Stimulated activated CD8-positive, alpha-beta memory T cell treated with anti-CD3 and anti-CD28 coated beads, Interleukin-7, amount 100 ng/mL, for 48 hours (primary cell): ENCODE results near the gene PUM1.
"Not testable (repeated sequence)": the region's sequence is repeated elsewhere in the genome, so short reads cannot be mapped to it uniquely, and the experiment has no call there.

Source experiments
- DNase-seq, 2 donors: peaks; one replicate each; pipeline ENCODE4 v3.0.0-alpha.2; 2020; ENCODE audit warnings: low read depth in 1 of 2; ENCODE audit errors: extremely low read depth in 1 of 2

PUM1 gene

DNA sequence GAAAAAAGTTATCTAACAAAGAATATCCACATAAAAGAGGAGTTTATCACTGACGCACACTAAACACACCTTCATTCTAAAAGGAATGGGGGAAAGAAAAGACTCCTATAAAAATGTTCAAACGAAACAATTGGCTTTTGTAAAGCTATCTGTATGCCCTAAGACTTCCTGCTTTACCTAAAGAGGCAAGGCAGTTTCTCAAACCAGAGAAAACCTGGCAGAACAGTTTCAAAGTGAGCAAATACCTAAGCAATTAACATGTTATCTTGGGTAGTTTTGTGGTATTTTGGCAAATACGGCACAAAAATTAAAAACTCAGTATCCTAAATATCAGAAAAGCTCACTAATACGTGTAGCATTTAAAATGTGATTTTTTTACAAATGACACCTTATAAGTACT, 1.9 kb downstream of the PUM1 start:
- no peak for DNase-seq

DNA sequence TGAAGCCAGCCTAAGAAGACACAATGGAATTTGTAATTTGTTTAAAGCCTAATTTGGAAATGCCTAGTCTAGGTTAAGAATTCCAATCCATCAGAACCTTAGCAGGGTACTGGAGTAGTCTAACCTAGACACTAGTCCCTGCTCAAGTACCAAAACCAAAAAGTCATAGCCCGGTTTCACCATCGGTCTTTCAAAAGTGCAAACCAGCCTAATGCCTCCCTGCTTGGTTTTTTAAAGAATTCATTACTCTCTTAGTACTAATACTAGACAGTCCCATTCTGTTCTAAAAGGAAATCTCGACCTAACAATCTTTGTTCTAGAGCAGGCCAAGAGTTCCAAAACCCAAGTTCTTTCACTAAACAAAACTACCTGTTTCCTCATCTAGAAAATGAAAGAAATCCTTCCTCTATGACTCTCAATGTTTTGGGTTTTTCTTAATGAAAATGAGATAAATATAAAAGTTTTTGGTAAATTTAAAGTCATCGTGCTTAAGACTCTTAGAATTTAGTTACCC, 2.6 kb downstream of the PUM1 start:
- DNase-seq = no peak

DNA sequence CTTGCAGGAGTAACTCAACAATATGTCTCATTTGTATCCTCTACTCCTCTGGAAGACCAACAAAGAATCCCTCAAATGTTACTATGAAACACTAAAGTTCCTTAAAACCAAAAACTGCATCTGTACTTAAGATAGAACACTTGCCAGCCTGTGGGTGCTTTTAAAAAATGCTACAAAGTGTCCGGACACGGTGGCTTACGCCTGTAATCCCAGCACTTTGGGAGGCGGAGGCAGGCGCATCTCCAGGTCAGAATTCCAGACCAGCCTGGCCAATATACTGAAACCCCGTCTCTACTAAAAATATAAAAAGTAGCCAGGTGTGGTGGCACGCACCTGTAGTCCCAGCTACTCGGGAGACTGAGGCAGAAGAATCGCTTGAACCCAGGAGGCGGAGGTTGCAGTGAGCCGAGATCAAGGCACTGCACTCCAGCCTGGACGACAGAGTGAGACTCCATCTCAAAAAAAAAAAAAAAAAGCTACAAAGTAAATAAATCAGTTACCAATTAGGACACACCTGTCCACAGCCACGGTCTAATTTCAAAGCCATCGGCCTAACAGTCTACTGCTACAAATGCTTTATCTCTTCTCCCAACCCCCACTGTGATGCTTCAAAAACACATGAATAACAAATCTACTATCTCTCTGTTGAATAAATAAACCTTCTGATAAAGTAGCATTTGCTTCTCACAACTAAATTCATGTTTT, 3.2 kb downstream of the PUM1 start:
- DNase-seq = not testable (repeated sequence)

DNA sequence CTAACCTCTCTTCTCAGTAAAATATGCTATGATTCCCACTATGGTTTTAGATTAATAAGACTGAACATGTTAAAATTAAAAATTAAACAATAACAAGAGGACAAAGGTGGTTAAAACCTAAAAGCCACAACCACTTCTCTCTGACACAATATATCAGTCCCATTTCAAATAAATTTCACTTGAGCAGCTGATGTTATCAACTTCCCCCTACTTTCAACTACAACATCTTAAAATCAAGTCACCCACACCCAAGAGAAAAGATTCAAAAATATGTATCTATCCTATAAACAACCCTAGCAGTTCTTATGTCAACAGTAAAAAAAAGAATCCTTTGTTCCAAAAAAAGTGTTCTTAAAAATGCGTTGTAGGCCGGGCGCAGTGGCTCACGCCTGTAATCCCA, 7.5 kb downstream of the PUM1 start:
- DNase-seq = no peak

DNA sequence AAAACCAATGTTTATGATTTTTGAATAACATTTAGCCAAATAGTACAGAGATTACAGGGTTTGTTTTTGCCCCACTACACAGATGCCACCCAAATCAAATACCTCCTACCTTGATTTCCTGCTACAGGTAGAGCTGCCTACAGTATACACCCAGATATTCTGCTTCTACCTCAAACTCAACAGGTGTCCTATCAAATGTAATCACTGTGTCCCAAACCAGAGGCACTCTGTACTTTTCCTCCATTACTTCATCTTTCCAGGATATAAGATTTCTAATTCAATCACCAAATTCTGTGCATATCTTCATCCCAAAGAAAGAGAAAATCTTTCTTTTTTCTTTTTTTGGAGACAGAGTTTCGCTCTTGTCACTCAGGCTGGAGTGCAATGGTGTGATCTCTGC, 9.6 kb downstream of the PUM1 start:
- no peak for DNase-seq

DNA sequence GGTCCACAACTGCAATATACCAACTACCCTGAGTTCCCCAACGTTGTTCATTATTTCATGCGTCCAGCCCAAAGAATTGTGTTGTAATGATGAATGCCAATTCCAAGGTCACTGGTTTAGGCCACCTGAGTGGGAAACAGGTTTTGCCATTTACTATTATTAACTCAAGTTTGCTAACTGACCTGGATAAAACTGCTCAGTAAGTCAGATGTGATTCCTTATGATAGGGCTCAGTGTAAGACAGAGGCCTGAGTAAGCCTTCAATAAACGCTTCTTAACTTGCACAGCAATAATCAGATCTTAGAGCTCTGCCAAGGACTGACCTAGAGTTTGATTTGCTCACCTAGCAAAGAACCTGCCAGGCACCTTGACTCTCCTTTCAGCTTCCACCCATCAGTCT, 10.0 kb downstream of the PUM1 start:
- no peak for DNase-seq

DNA sequence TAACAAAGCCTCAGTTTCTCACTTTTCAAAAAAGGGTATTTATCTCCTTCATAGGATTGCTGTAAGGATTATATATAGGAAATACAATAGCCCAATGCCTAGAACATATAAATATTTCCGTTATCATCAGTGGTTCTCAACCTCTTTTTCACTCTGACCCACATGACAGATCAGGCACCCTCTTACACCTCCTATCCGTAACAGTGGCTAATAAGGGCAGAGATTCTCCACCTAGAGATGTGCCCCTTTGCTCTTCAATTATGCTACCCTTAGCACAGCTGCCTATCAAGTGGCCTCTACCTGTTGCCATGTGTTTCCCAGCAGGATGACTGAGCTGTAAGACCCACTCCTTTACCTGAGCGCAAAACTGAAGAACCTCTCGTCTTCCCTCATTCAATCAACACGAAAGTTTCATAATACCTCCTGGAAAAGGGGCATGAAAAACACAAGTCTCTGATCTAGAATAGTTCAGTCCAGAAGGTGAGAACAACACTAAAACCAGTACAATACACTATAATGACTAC, 10.5 kb downstream of the PUM1 start:
- no peak for DNase-seq

DNA sequence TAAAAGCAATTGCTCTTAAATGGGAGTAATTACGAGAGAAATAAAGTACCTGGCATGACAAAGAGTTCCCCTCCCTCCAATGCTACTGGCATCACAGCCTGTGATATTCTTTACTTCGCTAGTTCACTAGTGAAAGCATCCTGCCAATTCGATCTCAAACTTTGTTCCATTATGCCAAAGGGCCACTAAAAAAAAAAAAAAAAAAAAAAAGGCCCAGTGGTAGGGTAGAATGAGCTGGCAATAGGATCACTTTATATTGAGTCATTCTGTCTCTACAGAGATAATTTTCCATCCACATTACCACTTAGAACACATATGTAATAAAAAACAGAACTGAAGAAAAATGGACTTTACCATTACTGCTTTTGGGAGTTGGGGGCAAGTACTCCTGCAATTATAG, 11.2 kb downstream of the PUM1 start:
- DNase-seq = no peak

DNA sequence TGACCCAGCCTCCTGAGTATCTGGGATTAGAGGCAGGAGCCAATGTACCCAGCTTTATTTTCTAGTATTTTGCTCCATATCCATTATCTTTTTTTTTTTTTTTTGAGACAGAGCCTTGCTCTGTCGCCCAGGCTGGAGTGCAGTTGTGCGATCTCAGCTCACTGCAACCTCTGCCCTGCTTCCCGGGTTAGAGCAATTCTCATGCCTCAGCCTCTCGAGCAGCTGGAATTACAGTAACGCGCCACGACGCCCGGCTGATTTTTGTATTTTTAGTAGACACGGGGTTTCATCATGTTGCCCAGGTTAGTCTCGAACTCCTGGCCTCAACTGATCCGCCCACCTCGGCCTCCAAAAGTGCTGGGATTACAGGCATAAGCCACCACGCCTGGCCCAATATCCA, 12.9 kb downstream of the PUM1 start:
- not testable (repeated sequence) for DNase-seq

DNA sequence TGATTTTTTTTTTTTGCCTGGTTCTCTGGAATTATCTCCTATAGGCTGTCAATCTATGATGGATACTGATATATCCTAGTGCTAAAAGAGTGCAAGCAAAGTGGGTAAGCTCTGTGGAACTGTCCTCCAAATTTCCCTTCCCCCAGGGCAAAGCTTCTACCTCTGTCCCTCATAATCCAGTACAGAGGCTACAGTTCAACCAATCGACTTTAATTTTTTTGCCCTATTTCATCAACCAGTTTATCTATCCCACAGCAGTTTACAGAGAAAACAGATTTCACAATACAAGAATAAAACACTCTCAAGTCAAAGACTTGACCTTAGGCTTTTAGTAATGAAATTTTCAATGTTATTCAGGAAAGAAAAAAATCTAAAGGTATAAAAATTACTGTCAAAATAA, 13.9 kb downstream of the PUM1 start:
- DNase-seq = no peak

DNA sequence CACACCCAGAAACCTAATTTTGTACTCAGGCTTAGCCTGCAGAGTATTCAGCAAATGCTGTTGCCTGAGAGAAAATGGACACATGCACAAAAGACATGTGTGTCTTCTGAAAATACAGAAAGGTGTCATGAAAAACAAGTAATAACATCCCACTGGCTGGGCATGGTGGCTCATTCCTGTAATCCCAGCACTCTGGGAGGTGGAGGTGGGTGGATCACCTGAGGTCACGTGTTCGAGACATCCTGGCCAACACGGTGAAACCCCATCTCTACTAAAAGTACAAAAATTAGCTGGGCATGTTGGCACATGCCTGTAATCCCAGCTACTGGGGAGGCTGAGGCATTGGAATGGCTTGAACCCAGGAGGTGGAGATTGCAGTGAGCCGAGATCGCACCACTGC, 18.0 kb downstream of the PUM1 start:
- not testable (repeated sequence) for DNase-seq

DNA sequence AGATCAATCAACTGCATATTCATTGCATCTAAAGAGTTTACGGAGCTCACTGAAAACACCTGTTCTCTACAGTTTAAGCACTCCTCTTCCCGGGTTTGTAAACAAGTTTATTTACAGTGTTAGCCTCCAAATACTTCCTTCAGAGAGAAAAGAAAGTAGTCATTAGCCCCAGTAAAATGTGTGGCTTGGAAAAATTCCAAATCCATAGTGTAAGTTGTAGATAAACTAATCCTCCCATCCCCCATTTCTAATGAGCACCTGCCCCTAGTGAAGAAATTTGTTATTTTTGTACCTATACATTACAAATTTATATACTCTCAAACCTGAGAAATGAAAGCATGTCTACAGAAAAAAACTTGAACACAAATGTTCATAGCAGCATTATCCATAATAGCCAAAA, 21.9 kb downstream of the PUM1 start:
- no peak for DNase-seq

DNA sequence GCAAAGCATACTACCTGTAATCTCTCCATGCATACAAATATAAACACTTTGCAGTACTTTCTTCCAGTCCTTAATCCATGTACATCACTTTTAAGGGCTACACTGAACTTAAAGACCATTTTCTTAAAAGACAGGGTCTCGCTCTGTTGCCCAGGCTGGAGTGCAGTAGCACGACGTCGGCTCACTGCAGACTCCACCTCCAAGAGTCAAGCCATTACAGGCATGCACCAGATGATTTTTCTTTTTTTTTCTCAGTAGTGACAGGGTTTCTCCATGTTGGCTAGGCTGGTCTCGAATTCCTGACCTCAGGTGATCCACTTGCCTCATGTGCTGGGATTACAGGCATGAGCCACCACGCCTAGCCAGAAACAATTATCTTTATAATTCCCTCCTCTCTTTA, 22.9 kb downstream of the PUM1 start:
- no peak for DNase-seq

DNA sequence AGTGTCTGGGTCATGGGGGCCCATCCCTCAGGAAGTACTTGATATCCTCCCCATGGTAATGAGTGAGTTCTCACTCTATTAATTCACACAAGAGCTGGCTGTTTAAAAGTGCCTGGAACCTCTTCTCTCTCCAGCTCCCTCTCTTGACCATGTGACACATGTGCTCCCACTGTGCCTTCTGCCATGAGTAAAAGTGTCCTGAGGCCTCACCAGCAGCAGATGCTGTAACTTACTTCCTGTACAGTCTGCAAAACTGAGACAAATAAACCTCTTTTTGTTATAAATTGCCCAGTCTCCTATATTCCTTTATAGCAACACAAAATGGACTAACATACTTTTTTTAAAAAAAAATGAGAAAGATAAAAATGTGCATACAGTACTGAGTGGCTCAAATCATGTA, 24.0 kb downstream of the PUM1 start:
- no peak for DNase-seq

DNA sequence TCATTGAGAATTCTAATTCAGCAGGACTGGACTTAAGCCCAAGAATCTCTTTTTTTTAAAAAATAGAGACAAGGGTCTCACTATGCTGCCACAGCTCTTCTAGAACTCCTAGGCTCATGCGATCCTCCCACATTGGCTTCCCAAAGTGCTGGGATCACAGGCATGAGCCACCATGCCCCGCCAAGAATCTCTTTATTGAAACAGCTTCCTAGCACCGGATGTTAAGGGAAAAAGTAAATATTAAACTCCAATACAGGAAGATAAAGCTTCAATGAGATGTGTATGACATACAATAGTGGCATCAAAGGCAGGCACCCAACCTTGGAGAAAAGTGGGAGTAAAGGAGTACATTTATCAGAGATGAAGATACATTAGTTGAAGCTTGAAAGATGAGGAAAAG, 25.5 kb downstream of the PUM1 start:
- DNase-seq = no peak

DNA sequence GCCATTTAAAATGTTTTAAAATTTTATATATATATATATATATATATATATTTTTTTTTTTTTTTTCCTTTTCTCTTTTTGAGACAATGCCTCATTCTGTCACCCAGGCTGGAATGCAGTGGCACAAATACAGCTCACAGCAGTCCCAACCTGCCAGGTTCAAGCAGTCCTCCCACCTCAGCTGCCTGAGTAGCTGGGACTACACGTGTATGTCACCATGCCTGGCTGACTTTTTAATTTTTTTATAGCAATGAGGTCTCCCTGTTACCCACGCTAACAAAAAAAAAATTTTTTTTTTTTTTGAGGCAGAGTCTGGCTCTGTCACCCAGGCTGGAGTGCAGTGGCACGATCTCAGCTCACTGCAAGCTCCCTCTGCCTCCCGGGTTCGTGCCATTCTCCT, 26.6 kb downstream of the PUM1 start:
- DNase-seq = not testable (repeated sequence)

DNA sequence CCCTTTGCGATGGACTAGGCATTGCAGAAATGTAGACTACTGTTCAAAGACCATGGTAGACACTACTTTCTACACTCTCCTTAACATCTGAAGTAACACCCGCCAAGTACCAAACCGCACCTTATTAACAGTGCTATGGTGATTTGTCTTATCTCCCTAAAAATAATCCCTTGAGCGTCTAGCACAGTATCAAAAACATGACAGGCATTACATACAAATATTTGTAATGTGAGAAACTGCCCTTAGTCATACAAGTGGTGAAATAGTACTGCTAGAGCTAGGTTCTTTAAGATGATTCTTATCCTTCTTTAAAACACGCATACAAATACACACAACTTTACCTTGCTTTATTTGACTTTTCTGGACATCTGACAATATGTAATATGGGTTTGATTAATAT, 27.2 kb downstream of the PUM1 start:
- DNase-seq = no peak

DNA sequence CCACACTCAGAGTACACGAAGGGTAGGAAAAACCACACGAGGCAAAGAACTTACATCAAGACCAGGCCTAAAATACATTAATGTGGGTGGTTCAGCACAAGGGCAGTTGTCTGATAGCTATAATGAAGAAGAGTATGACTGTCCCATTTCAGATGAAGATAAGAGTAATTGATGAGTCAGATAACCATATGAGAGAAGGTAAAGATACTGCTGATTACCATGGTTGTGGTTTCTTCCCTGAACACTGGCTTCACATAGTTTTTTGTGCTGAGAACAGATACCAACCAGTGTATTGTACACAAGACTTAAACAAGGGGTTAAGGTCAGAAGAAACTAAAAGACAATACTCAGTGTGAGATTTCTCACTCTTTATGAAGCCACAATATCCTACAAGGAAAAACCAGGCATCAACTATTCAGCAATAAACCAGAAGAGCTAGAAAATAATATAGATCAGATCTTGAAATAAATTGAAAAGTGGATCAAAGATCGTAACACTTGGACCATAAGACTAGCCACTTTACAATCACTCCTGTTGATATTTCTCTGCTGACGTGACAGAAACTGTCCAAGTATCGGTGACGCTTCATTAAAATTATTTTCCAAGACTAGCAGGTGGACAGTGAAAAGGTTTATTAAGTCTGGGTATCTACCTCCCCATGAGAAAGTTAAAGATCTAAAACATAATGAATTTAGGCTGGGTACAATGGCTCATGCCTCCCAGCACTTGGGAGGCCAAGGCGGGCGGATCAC, 28.6 kb downstream of the PUM1 start:
- no peak for DNase-seq

DNA sequence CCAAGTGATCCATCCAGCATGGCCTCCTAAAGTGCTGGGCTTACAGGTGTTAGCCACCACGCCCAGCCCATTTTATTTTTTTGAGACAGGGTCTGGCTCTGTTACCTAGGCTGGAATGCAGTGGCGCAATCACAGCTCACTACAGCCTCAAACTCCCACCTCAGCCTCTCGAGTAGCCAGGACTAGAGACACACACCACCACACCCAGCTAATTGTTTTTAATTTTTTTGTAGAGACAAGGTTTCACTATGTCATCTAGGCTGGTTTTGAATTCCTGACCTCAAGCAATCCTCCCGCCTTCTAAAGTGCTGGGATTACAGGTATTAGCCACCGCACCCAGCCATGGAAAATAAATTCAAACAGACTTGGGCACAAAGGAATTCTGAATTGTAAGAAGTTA, 31.9 kb downstream of the PUM1 start:
- DNase-seq = no peak

DNA sequence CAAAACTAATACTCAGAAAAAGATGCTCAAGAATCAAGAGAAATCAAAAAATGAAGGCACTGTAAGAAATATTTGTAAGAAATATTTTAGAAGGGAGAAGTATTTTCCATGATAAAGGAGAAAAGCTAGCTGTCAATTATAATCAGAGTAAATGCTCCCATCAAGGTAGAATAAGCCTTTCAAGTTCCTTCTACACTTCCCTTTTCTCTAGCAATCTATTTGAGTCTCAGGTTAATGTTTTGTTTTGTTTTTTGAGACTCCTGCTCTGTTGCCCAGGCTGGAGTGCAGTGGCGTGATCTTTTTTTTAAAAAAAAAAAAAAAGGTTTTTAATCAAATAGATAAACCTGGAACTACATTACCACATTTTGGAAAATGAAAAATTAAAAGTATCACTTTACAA, 33.3 kb downstream of the PUM1 start:
- DNase-seq = no peak

DNA sequence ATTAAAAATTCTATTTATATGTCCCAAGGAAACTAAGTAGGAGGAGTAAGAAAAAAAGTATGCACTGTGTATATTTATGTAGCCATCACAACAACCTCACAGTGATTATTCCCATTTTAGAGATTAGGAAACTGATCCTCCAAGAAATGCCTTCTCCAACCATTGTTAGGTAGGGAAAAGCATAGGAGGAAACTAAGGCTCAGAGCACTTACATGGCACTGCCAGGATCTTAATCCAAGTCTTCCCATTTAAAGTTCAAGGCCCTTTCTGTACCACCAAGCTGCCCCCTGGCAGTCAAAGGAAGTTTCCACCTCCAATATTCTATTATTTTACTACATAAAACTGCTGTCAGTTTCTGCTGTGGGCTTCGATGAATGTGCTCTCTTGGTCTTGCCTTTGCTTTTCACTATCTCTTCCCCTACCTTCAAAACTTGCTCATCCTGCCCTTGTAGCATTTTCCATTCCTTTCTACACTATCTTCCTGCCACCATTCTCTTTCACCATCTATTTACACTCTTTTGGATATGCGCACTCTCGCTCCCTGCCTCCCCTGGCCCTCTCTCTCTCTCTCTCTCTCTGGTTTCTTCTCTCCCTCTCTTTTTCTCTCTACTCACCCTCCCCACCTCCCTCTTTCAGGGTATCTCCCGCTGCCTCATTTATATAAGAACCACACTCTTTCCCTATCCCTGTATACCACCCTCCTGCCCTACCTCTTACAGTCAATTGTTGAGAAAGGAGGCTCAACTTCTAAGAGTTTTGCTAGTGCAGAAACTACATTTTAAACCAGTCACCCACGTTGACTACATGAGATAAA, 34.0 kb downstream of the PUM1 start:
- DNase-seq = no peak
